ENCODE results near the gene NBDY.

The NBDY gene

GRCh38 chrX:56786889-56787733 lies 58.1 kb downstream of the NBDY start:
- DNase-seq: no peak

- DNase-seq: no peak
These were observed 58.7 kb downstream of the NBDY start for GRCh38 chrX:56787734-56788152.

- peak in 1 of 3 experiments; percentile 32 for DNase-seq
These were observed 59.2 kb downstream of the NBDY start for GRCh38 chrX:56788229-56788628.

GRCh38 chrX:56788717-56789122 lies 59.7 kb downstream of the NBDY start:
- DNase-seq: no peak

- DNase-seq: no peak
These were observed 60.6 kb downstream of the NBDY start for GRCh38 chrX:56789518-56790070.

GRCh38 chrX:56790778-56791177 lies 61.7 kb downstream of the NBDY start:
- DNase-seq: no peak

- DNase-seq: no peak
These were observed 62.4 kb downstream of the NBDY start for GRCh38 chrX:56791456-56791855.

- no peak for DNase-seq
These were observed 63.4 kb downstream of the NBDY start for GRCh38 chrX:56792270-56793111.

GRCh38 chrX:56793112-56793430 lies 64.0 kb downstream of the NBDY start:
- no peak for DNase-seq

GRCh38 chrX:56793521-56794320 lies 64.7 kb downstream of the NBDY start:
- DNase-seq: peak in 1 of 3 experiments; percentile 25

GRCh38 chrX:56794404-56795230 lies 65.6 kb downstream of the NBDY start:
- no peak for DNase-seq

GRCh38 chrX:56795309-56795868 lies 66.3 kb downstream of the NBDY start:
- no peak for DNase-seq

- DNase-seq: no peak
These were observed 67.8 kb downstream of the NBDY start for GRCh38 chrX:56796641-56797395.

- no peak for DNase-seq
These were observed 68.7 kb downstream of the NBDY start for GRCh38 chrX:56797574-56798338.

GRCh38 chrX:56798339-56798711 lies 69.3 kb downstream of the NBDY start:
- DNase-seq: no peak

GRCh38 chrX:56798866-56799758 lies 70.1 kb downstream of the NBDY start:
- peak; percentile 22 to 95 (median 75) for DNase-seq

GRCh38 chrX:56800307-56800706 lies 71.3 kb downstream of the NBDY start:
- DNase-seq: no peak

GRCh38 chrX:56800801-56801200 lies 71.8 kb downstream of the NBDY start:
- no peak for DNase-seq

- DNase-seq: no peak
These were observed 73.4 kb downstream of the NBDY start for GRCh38 chrX:56802428-56802827.
